NCI-H2196 treated with DMSO at 0.1 percent for 48 hours (cell line): ENCODE data around the gene PPP1R7.
A peak's percentile ranks its signal among the peaks of the same experiment; 100 is the strongest.

Source experiments
- DNase-seq: peaks from one replicate; lab custom pipeline; 2025; ENCODE audit not compliant: unreplicated experiment; lab: John Stamatoyannopoulos, UW

Gene PPP1R7

DNA sequence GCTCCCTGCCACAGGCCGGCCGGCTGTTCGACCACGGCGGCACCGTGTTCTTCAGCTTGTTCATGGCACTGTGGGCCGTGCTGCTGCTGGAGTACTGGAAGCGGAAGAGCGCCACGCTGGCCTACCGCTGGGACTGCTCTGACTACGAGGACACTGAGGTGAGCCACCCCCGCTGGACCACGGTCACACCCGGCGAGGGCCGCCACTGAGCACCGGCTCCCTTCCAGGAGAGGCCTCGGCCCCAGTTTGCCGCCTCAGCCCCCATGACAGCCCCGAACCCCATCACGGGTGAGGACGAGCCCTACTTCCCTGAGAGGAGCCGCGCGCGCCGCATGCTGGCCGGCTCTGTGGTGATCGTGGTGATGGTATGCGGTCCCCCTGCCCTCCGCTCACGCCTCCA lies 59.0 kb downstream of the PPP1R7 start:
- DNase-seq = no peak

DNA sequence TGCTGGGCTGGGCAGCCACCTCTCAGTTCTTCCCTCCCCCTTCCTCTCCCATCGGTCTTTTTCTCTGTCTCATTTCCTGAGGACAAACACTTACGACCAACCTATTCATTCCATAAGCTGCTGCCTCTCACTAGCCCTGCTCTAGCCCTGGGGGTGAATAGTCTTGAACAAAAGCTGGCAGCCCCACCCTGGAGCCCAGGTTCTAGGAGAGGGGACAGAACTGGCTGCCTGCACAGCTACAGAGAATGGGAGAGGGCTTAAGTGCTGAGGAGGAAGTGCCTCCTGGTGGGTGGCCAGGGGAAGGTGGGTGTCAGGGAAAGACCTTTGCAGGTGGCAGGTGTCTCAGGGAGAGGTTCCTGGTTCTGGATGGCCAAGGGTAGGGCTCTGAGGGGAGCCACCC lies 61.0 kb downstream of the PPP1R7 start:
- DNase-seq = no peak

DNA sequence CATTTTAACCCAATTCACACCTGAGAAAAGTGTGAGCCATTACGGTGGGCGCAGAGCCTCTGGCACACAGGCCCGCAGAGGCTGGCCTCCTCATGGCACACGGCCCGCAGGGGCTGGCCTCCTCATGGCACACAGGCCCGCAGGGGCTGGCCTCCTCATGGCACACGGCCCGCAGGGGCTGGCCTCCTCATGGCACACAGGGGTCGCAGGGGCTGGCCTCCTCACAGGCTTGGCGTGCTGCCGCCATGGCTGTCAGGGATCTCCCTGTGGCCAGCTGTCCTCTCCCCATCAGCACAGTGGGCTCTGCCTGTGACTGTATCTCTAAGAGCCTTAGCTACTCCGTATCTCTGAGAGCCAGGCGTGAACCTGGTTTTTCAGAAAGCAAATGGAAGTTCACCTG lies 62.8 kb downstream of the PPP1R7 start:
- no peak for DNase-seq

DNA sequence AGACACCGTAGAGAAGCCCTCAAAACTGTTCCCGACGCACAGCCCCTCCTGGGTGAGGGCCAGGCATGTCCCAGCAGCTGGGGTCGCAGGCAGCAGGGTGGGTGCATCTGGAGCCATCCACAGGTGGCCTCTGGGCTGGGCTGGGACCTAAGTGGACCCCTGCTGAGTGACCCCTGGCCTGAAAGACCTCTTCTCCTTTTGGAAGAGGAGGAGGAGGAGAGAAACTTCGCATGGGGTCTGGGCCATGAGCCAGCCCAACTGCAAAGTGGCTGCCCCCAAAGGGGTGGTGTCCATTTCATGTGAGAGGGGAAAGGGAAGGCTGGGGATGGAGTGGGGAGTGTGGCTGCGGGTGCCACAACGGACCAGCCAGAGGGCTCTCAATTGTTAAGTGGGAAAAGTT lies 63.3 kb downstream of the PPP1R7 start:
- no peak for DNase-seq

DNA sequence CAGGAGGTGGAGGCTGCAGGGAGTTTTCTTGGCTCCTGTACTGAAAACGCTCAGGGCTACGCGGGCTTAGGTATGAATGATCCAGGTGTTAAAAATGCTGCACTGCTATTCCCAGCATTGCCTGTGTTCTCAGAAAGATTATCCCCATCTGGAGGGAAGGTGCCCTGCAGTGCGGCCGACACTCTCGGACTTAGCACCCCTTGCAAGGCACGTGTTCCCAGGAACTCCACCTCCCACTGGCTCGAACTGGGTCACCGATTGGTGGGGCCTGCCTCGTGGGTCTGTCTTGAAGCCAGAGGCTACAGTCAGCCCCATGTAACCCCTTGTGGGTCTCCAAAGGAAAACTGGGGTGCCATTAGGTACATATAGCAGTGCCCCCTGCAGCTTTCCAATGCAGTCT lies 63.9 kb downstream of the PPP1R7 start:
- DNase-seq = no peak

DNA sequence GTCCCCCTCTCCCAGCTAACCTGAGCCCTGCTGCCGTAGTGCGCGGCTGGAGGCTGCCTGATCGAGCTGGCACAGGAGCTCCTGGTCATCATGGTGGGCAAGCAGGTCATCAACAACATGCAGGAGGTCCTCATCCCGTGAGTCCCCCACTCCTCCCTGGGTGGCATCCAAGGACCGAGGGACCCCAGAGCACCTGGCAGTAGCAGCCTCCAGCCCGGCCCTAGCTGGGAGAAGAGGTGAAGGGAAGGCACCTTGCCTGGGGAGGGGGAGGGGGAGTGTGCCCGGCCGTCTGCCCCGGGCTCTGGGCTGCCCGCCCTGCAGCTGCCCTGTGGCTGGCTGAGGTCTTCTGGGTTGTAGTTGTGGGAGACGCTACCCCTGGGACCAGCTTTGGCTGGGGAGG lies 64.5 kb downstream of the PPP1R7 start:
- no peak for DNase-seq

DNA sequence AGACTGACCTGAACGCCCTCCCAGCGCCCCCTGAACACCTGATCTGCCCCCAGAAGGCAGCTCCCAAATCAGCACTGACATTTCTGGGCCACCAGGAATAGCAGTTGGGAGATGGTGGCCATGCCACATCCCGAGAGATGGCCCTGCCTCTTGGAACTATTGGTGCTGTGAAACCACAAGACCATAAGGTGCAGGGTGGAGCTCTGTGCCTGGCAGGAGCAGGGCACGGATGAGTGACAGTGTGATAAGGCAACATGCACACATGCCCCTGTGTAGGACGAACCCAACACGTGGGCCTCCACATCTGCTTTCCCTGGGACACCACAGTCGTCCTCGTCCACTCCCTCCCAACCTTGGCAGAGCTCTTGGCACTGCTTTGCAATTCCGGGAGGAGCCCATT lies 65.2 kb downstream of the PPP1R7 start:
- DNase-seq = no peak

DNA sequence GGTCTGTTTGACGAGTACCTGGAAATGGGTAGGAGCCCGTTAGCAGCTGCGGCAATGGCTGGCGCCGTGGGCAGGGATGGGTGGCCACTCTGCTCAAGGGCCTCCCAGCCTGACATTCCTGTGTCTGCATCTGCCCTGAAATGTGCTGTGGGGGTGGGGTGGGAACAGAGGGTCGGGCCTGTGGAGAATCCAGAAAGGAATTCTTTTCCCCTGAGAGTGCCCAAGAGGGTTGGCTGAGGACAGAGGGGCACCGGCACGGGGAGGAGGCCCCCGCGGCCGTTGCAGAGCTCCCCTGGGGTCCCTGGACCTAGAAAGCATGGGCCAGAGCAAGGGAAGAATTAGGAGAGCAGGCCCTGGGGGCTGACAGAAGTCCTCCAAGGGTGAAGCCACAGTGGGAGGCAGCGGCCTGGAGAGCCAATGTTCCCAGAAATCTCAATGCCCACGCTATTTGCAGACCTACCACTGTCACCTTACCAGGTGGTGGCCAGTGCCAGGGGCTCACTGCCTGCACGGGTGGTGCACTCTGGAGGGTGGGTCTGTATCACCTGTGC lies 66.0 kb downstream of the PPP1R7 start:
- DNase-seq = no peak

DNA sequence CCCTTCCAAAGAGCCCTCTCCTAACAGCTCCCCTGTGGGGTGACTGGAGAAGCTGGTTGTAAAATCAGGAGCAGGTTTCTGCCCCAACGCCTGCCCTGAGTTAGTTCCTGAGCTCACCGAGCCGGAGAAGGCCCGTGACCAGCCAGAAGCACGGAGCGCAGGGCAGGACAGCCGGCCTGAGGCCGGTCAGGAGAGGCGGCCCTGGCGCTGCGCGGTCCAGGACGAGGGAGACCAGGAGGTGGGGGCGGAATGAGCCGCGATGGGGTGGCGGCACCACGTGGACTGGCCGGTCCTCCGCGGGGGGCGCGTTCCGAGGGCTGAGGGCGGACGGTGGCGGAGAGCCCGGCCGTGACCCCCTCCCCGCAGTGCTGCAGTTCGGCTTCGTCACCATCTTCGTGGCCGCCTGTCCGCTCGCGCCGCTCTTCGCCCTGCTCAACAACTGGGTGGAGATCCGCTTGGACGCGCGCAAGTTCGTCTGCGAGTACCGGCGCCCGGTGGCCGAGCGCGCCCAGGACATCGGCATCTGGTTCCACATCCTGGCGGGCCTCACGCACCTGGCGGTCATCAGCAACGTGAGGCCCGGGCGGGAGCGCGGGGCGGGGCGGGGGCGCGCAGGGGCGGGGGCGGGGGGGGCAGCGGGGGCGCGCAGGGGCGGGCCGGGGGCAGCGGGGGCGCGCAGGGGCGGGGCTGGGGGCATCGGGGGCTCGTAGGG lies 67.2 kb downstream of the PPP1R7 start:
- peak; percentile 74 for DNase-seq

DNA sequence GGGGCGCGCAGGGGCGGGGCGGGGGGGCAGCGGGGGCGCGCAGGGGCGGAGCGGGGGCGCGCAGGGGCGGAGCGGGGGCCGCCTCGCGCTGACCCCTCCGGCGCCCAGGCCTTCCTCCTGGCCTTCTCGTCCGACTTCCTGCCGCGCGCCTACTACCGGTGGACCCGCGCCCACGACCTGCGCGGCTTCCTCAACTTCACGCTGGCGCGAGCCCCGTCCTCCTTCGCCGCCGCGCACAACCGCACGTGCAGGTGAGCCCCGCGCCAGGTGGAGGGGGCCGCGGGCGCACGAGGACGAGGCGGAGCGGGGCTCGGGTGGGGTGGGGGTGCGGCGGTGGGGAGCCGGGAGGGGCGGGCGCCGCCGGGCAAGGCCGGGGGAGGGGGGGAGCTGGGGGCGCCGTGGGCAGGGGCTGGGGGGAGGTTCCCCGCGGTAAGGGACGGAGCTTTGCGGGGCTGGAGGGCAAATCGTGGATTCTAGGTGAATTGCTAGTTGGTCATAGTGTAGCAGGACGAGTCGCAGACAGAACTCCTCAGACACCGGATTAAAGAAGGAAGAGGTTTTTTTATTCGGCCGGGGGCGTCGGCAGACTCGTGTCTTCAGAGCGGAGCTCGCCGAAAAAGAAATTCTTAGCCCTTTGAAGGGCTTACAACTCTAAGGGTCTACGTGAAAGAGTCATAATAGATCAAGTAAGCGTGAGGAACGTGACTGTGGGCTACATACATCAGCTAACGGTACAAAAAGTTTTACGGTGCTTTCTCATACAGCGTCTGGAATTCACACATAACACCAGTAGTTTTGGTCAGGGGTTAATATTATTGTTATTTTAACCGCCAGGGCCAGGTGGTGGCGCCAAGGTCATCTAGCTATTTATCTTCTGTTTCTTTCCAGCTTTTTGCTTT lies 68.1 kb downstream of the PPP1R7 start:
- DNase-seq = peak; percentile 17

DNA sequence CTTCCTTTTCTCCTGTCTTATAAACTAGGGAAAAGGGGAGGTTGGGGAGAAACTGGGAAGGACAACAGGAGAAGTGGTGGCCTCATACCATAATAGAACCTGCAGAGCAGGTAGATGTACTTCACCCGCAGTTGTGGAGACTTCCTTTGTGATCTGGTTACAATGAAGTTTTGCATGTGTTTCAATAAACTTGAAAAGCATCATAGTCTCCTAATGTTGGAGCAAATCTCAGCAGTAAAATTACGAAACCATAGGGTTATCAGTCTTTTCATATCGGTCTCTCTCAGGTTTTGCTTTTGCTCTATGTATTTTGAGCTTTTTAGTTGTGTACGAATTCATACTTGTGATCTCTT lies 68.7 kb downstream of the PPP1R7 start:
- DNase-seq = no peak

DNA sequence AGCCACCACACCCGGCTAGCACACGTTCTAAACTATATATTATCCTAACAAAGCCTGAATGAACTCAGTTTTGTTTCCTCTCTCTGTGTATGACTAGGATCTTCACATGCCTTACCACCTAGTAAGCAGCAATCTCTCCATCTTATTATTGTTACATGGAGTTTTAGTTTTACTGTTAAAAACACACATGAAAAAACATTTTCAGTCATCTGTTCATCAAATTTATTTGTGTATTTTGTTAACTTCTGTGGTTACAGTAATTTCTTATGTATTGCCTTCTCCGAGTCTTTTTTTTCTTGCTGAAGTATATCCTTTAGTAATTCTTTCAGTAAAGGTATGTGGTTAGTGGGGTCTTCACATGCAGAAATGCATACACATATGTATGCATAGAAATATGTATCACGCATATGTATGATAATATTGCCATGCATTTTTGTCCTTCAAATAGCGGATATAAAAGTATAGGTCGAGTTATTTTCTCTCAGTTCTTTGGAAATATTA lies 69.6 kb downstream of the PPP1R7 start:
- DNase-seq = no peak

DNA sequence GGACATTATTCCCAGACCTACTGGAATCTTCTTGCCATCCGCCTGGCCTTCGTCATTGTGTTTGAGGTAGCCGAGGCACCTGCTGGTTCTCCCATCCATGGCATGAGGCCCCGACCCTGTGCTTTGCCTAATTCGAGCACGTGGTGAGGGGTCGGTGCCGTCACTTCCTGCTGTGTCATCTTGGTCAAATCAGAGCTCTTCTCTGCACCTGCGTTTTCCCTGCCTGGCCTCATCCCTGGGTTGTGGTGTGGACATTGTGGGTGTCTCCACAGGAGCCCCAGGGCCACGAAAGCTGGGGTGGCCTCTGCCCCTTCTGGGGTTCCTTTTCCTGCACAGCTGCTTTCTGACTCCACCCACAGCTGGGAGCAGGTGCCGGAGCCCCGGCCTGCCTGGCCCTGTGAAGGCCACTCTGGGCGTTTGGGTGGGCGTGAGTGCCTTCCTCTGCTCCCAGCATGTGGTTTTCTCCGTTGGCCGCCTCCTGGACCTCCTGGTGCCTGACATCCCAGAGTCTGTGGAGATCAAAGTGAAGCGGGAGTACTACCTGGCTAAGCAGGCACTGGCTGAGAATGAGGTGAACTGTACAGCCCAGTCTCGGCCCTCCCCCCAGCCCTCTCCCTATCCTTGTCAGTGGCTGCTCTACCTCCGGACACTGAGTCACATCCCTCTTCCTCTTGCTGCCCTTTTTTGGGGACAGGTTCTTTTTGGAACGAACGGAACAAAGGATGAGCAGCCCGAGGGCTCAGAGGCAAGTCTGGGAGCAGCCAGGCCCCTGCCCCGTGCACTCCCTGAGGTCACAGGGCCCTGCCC lies 73.1 kb downstream of the PPP1R7 start:
- DNase-seq = no peak

DNA sequence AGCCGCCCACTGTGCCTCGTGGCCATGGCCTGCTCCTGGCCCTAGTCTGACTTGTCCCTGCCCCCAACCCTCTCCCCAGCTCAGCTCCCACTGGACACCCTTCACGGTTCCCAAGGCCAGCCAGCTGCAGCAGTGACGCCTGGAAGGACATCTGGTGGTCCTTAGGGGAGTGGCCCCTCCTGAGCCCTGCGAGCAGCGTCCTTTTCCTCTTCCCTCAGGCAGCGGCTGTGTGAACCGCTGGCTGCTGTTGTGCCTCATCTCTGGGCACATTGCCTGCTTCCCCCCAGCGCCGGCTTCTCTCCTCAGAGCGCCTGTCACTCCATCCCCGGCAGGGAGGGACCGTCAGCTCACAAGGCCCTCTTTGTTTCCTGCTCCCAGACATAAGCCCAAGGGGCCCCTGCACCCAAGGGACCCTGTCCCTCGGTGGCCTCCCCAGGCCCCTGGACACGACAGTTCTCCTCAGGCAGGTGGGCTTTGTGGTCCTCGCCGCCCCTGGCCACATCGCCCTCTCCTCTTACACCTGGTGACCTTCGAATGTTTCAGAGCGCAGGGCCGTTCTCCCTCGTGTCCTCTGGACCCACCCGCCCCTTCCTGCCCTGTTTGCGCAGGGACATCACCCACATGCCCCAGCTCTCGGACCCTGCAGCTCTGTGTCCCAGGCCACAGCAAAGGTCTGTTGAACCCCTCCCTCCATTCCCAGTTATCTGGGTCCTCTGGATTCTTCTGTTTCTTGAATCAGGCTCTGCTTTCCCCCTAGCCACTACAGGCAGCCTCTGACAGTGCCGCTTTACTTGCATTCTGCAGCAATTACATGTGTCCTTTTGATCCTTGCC lies 74.0 kb downstream of the PPP1R7 start:
- DNase-seq = no peak

DNA sequence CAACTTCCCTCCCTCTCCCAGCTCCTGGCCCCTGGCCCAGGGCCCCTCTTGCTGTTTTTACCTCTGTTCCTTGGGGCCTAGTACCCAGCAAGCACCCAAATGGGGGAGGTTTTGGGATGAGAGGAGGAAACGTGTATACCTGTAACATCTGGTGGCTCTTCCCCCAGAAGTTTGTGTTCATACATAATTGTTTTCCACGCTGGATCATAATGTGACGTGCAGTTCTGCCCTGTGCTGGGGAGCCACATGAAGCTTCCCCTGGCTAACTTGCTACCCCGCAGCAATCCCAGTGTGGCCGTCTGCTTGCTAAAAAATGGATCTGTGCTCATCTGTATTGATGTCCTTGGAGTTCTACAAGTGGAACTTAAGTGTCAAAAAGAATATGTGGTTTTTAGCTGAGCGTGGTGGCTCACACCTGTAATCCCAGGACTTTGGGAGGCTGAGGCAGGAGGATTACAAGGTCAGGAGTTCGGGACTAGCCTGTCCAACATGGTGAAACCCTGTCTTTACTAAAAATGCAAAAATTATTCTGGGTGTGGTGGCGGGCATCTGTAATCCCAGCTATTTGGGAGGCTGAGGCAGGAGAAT lies 74.7 kb downstream of the PPP1R7 start:
- DNase-seq = no peak

DNA sequence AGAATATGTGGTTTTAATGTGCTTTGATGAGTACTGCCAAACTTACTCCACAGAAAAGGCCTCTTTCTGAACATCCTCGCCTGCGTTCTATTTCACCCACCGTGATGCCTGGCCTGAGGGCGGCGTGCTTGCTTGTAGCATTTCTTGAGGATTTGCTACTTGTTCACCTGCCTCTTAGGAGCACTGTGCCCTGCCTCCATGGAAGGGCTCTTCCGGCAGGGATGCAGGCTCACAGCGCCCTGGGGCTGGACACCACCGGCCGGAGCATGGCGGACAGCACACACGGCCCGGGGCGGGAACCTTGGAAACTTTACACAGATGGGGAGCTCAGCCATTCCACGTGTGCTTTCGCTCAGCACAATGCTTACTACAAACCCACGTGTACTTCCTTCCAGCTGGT lies 75.3 kb downstream of the PPP1R7 start:
- DNase-seq = no peak

DNA sequence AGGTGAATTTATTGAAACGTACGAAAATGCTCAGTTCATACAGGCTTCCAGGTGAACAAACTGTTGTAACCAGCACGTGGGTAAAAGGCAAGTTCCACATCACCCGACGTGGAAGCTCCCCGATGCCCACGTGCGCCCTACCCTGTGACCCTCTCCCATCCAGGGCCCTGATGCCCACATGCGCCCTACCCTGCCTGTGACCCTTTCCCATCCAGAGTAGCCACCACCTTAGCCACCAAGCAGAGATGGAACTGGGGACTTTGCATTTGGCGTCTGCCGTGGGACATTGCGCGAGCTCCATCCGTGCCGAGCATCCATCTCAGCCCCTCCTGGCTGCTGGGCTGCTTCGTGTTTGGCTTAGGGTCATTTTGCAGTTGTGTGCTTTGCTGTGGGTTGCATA lies 75.7 kb downstream of the PPP1R7 start:
- no peak for DNase-seq

DNA sequence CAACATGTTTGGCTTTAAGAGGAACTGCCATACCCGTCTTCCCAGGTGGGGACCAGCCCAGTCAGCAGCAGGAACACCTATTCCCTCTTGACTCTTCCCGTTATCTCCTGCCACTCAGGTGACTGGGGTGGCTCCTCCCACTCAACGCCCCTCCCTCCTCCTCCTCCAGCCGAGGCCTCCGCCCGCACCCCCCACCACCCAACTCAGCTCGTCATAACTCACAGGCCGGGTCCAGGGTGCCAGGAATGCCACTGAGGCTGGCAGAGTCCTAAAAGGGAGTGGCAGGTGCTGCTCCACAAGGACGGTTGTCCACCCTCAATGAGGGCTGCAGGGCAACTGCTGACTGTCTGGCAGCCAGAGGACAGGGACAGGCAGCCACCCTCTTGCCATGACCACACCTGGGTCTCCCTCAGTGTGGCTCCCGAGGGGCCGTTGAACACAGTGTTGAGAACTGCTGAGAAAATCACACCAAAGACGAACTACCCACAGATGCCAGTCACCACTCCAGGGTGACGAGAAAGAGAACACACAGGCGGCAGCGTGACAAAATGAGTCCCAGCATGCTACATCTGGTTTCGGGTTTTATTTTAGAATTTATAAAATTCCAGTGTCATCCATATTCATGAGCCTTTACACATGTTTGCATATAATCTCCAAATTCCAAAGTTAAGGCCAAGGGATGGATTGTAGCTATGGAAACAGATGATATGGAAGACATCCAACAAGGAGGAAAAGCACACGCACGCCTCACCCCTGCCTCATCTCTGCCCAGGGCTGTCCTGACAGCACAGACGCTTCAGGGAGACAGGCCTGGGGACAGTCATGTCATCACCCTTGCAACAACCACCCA lies 76.7 kb downstream of the PPP1R7 start:
- DNase-seq = no peak

DNA sequence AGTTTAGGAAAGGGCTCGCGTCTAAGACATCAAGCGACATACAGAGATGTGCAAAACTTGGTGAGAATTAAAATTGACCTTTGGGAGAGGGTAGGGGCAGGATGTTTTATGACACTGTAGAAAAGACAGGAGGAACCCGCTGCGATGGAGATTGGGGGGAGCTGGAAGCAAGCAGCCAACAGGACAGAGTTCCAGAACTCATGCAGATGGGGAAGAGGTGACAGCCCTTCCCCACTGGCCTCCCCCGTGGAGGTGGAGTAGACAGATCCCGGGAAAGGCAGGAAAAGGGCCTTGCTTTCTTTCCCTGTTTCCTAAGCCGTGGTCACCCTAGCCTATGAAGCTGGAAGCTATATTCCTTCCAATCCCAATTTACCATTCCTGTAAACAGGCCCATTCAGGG lies 77.3 kb downstream of the PPP1R7 start:
- no peak for DNase-seq
